Panc1 (cell line): ENCODE measurements around the gene COL26A1. TPM values are rescaled to one million over a fixed set of nuclear protein-coding genes. Genes with fewer than 3 reads are reported as not detected.

Source experiments
- ATAC-seq: fragments of 200-7000 bp; cut with Tn5 transposase; 2 replicates; pipeline ENCODE4 v1.9.1; 2020; ENCODE audit warnings: mild to moderate bottlenecking, moderate library complexity
- BruUV-seq: library from RNA; stranded (reverse); fragments of 400-500 nt; replicated peaks from 2 replicates; lab custom pipeline; 2021; lab: Mats Ljungman, UMichigan
- CTCF ChIA-PET: fragments of 300-600 bp; sonication (Branson Sonifier 250); formaldehyde crosslinking; loops from one replicate; lab custom pipeline; 2022; ENCODE audit warnings: antibody characterized with exemption; lab: Charles Lee
- POLR2A ChIA-PET: fragments of 300-600 bp; sonication (Branson Sonifier 250); formaldehyde crosslinking; loops from one replicate; lab custom pipeline; 2022; ENCODE audit warnings: antibody characterized with exemption; lab: Charles Lee
- DNase-seq: peaks from one replicate; pipeline ENCODE4 v3.0.0-alpha.2; 2010; ENCODE audit warnings: low read depth, low spot score
- H3K27ac ChIP-seq: 2 replicates; pipeline ENCODE4 v1.5.1; 2011; ENCODE audit warnings: mild to moderate bottlenecking, low read length, inconsistent platforms
- H3K27me3 ChIP-seq: fragments of 200-500 bp; sonication (Bioruptor generic); 2 replicates; pipeline ENCODE4 v1.6.0; 2014; ENCODE audit warnings: low read length, inconsistent platforms; ENCODE audit not compliant: control insufficient read depth, insufficient read depth
- H3K36me3 ChIP-seq: fragments of 200-500 bp; sonication (Bioruptor generic); 2 replicates; pipeline ENCODE4 v1.5.1; 2014; ENCODE audit warnings: inconsistent platforms, mild to moderate bottlenecking, low read length, moderate library complexity; ENCODE audit not compliant: control insufficient read depth, insufficient read depth
- H3K4me1 ChIP-seq: 2 replicates; pipeline ENCODE4 v1.5.1; 2011; ENCODE audit warnings: inconsistent platforms, mild to moderate bottlenecking, low read length, moderate library complexity; ENCODE audit not compliant: control insufficient read depth, insufficient read depth
- H3K4me3 ChIP-seq, 2 experiments: 2 replicates each; pipeline ENCODE4 v1.5.1; 2011 to 2012; ENCODE audit warnings: low read depth in 2 of 2, low read length in 2 of 2, mild to moderate bottlenecking in 2 of 2, inconsistent platforms in 1 of 2, moderate library complexity in 1 of 2
- H3K9me3 ChIP-seq: fragments of 200-500 bp; sonication (Bioruptor generic); 2 replicates; pipeline ENCODE4 v1.5.1; 2014; ENCODE audit warnings: low read depth, mild to moderate bottlenecking, inconsistent platforms, low read length, moderate library complexity; ENCODE audit not compliant: control insufficient read depth, insufficient read depth
- CTCF ChIP-seq: fragments of 450-650 bp; IDR thresholded peaks from 2 replicates; pipeline ENCODE4 v1.5.1; 2017; ENCODE audit warnings: mild to moderate bottlenecking
- POLR2AphosphoS5 ChIP-seq: IDR thresholded peaks from 2 replicates; pipeline ENCODE4 v1.6.1; 2012; ENCODE audit warnings: mild to moderate bottlenecking, low read depth, low read length, moderate library complexity
- REST ChIP-seq, 2 experiments: IDR thresholded peaks; 2 replicates each; pipeline ENCODE4 v1.6.1; 2011 to 2012; ENCODE audit warnings: low read depth in 2 of 2, control low read depth in 1 of 2, low read length in 1 of 2, mild to moderate bottlenecking in 1 of 2, moderate library complexity in 1 of 2; ENCODE audit not compliant: insufficient read depth in 1 of 2
- SIN3A ChIP-seq: IDR thresholded peaks from 2 replicates; pipeline ENCODE4 v1.6.1; 2012; ENCODE audit warnings: low read depth, mild to moderate bottlenecking, low read length, moderate library complexity, borderline replicate concordance; ENCODE audit not compliant: insufficient read depth
- TCF7L2 ChIP-seq: IDR thresholded peaks from 2 replicates; pipeline ENCODE4 v1.6.1; 2011; ENCODE audit warnings: mild to moderate bottlenecking, low read depth, low read length, inconsistent platforms
- in situ Hi-C: cut with HindIII; loops from 2 replicates; pipeline ENCODE4 v1.10.0; 2016; ENCODE audit warnings: low sequenced_read_pairs, low pct_unique_long_range_greater_than_20kb
- intact Hi-C: fragments of 100-400 bp; cut with micrococcal nuclease; formaldehyde crosslinking; loops from one replicate; pipeline ENCODE4 v1.10.0; 2022; ENCODE audit not compliant: unreplicated experiment
- total RNA-seq: library from RNA; stranded (reverse); gene quantifications from one replicate; pipeline ENCODE4 v1.2.1, GENCODE V29; 2021; ENCODE audit not compliant: unreplicated experiment

COL26A1 gene
- total RNA-seq, 1 experiment from 2014 or later: 25.8 TPM

GRCh38 chr7:101487753-101488152 is 125.1 kb downstream of the COL26A1 start:
- no peak for DNase-seq
- in situ Hi-C loops: no loop called here
- POLR2A ChIA-PET: no interaction called here

GRCh38 chr7:101488826-101489572 is 126.3 kb downstream of the COL26A1 start:
- Histone ChIP-seq H3K27me3 (no peaks in the 10 kb centered on the region), H3K36me3 (no peaks in the 10 kb centered on the region), H3K9me3 (no peaks in the 10 kb centered on the region), H3K4me1 (peaks cover 32% of the 10 kb centered on the region), H3K27ac (peak overlapping the region; percentile 90), H3K4me3 (peak overlapping the region in 1 of 2 experiments; percentile 31; a peak in 2 of 4 replicates)
- ChIA-PET POLR2A (interaction anchor here (0.5 to 0.7 kb wide), 3 partner anchors 10 to 33 kb away, joined by 3 read pairs; no protein-coding TSS in a partner anchor), CTCF (interaction anchor here (0.7 kb wide), 1 partner anchor 116 kb away, joined by 4 read pairs; no protein-coding TSS in a partner anchor)
- in situ Hi-C loops (no loop called here), intact Hi-C loops (no loop called here)
- DNase-seq (no peak), ATAC-seq (peak; percentile 64)
- BruUV-seq: TSS peak; percentile 71
- TF ChIP-seq POLR2AphosphoS5: 0 out of 2 replicates have a peak, but pooled peaks have one; percentile 47
- no peak for TF ChIP-seq CTCF
- TF ChIP-seq REST (IDR thresholded peaks at IDR 0.05; ENCODE audit: insufficient read depth in 1 of 2, low read depth in 2 of 2, low read length in 1 of 2): no peak
- 0 out of 2 replicates have a peak, but pooled peaks have one; percentile 9 for TF ChIP-seq SIN3A

More at GRCh38 chr7:101487753-101488152, 125.1 kb downstream of the COL26A1 start:
- no TSS peak for BruUV-seq
- CTCF ChIA-PET: no interaction called here
- H3K27me3 ChIP-seq: no peaks in the 10 kb centered on the region
- peaks cover 32% of the 10 kb centered on the region for H3K4me1 ChIP-seq
- TF ChIP-seq REST (IDR thresholded peaks at IDR 0.05; ENCODE audit: insufficient read depth in 1 of 2, low read depth in 2 of 2, low read length in 1 of 2) (no peak), POLR2AphosphoS5 (no peak), CTCF (no peak), TCF7L2 (no peak), SIN3A (no peak)
- H3K27ac ChIP-seq: peak overlapping the region; percentile 88
- ATAC-seq: no peak
- H3K4me3 ChIP-seq: no peak overlapping the region
- intact Hi-C loops: no loop called here
- H3K9me3 ChIP-seq: no peaks in the 10 kb centered on the region
- no peaks in the 10 kb centered on the region for H3K36me3 ChIP-seq
